Hepatocyte (in vitro differentiated cells): ENCODE measurements around the gene N4BP2L2. TPM values are rescaled to one million over a fixed set of nuclear protein-coding genes. Genes with fewer than 3 reads are reported as not detected.

Experiments
- DNase-seq: peaks from one replicate; pipeline ENCODE4 v3.0.0-alpha.2; 2016; ENCODE audit warnings: low spot score
- H2AFZ ChIP-seq: fragments of 200-600 bp; sonication (generic); 2 replicates; pipeline ENCODE4 v1.6.0; 2016; ENCODE audit warnings: antibody characterized with exemption, mild to moderate bottlenecking
- H3K27ac ChIP-seq: fragments of 200-600 bp; sonication (generic); 2 replicates; pipeline ENCODE4 v1.5.1; 2016; ENCODE audit warnings: mild to moderate bottlenecking
- H3K27me3 ChIP-seq: fragments of 200-600 bp; sonication (generic); 2 replicates; pipeline ENCODE4 v1.6.1; 2016
- H3K36me3 ChIP-seq: fragments of 200-600 bp; sonication (generic); replicated peaks from 2 replicates; pipeline ENCODE4 v1.5.1; 2016; ENCODE audit warnings: low read depth; ENCODE audit not compliant: insufficient read depth
- H3K4me1 ChIP-seq: fragments of 200-600 bp; sonication (generic); 2 replicates; pipeline ENCODE4 v1.5.1; 2016; ENCODE audit warnings: mild to moderate bottlenecking, moderate library complexity; ENCODE audit not compliant: insufficient read depth
- H3K4me2 ChIP-seq: fragments of 200-600 bp; sonication (generic); 2 replicates; pipeline ENCODE4 v1.6.0; 2016
- H3K4me3 ChIP-seq: fragments of 200-600 bp; sonication (generic); 2 replicates; pipeline ENCODE4 v1.5.1; 2016; ENCODE audit warnings: mild to moderate bottlenecking
- H3K79me2 ChIP-seq: fragments of 200-600 bp; sonication (generic); 2 replicates; pipeline ENCODE4 v1.6.0; 2017; ENCODE audit warnings: mild to moderate bottlenecking
- H3K9me2 ChIP-seq: fragments of 200-600 bp; sonication (generic); replicated peaks from 2 replicates; pipeline ENCODE4 v1.6.0; 2017; ENCODE audit warnings: mild to moderate bottlenecking; ENCODE audit not compliant: insufficient read depth
- H3K9me3 ChIP-seq: fragments of 200-600 bp; sonication (generic); 2 replicates; pipeline ENCODE4 v1.5.1; 2016; ENCODE audit warnings: low read depth, mild to moderate bottlenecking
- H4K20me1 ChIP-seq: fragments of 200-600 bp; sonication (generic); 2 replicates; pipeline ENCODE4 v1.6.0; 2016; ENCODE audit warnings: mild to moderate bottlenecking; ENCODE audit not compliant: insufficient read depth, poor library complexity, severe bottlenecking
- CTCF ChIP-seq: fragments of 200-600 bp; sonication (generic); IDR thresholded peaks from 2 replicates; pipeline ENCODE4 v1.5.1; 2016; ENCODE audit warnings: antibody characterized with exemption, mild to moderate bottlenecking; ENCODE audit not compliant: poor library complexity
- EZH2 ChIP-seq: fragments of 200-600 bp; sonication (generic); IDR thresholded peaks from 2 replicates; pipeline ENCODE4 v1.6.1; 2016; ENCODE audit warnings: antibody characterized with exemption, mild to moderate bottlenecking, borderline replicate concordance
- EZH2phosphoT487 ChIP-seq: fragments of 200-600 bp; sonication (generic); IDR thresholded peaks from one replicate; pipeline ENCODE4 v1.6.1; 2018; ENCODE audit warnings: antibody characterized with exemption, mild to moderate bottlenecking, low read depth, moderate library complexity; ENCODE audit not compliant: unreplicated experiment, severe bottlenecking
- WGBS: methylation state at CpG from one replicate; pipeline ENCODE4 v1.1.6; 2016; ENCODE audit warnings: low lambda C conversion rate; ENCODE audit errors: missing lambda C conversion rate; 5-methylcytosine and 5-hydroxymethylcytosine counted together
- polyA plus RNA-seq: library from polyadenylated mRNA; unstranded; fragments of >200 nt; fragmentation: Nextera tagmentation; extraction: Ambion mirVana; gene quantifications from 2 replicates; pipeline ENCODE4 v1.2.1, GENCODE V29; 2016
- total RNA-seq: library from RNA; depleted of rRNA; stranded (reverse); fragments of >200 nt; gene quantifications from 2 replicates; pipeline ENCODE4 v1.2.3, GENCODE V29; 2014

N4BP2L2 gene
- 106 and 138 TPM in 2 replicates for total RNA-seq
- polyA plus RNA-seq = 102 and 131 TPM in 2 replicates

- peak within 1 kb of the TSS; percentile 67 for H2AFZ ChIP-seq
- TF ChIP-seq CTCF (peak; percentile 61), EZH2phosphoT487 (no peak), EZH2 (no peak)
- H3K4me1 ChIP-seq = peaks cover 23% of the 10 kb centered on the region
- 2% methylated on average over 32 of the region's 32 CpGs for WGBS
- H3K27ac ChIP-seq = peak within 1 kb of the TSS; percentile 96
- peak; percentile 97 for DNase-seq
- no peaks in the 10 kb centered on the region for H3K27me3 ChIP-seq
- H3K36me3 ChIP-seq = no peaks in the 10 kb centered on the region
- H3K4me2 ChIP-seq = peak within 1 kb of the TSS; percentile 89
- peak within 1 kb of the TSS; percentile 50 for H3K4me3 ChIP-seq
- H3K9me2 ChIP-seq = no peaks in the 10 kb centered on the region
- peaks cover 45% of the 10 kb centered on the region for H3K79me2 ChIP-seq
- H4K20me1 ChIP-seq = no peaks in the 10 kb centered on the region
- no peaks in the 10 kb centered on the region for H3K9me3 ChIP-seq
Observed at GRCh38 chr13:32538621-32539246, at the start of gene N4BP2L2. Gene N4BP2L2, minus strand, starts transcription at chr13:32538795. Its CDS starts 1,768 bp downstream, at chr13:32537027.

GRCh38 chr13:32587811-32588170 is 49.2 kb upstream of the N4BP2L2 start:
- Histone ChIP-seq H3K4me3 (peak overlapping the region; percentile 59), H3K27me3 (no peaks in the 10 kb centered on the region), H3K9me3 (no peaks in the 10 kb centered on the region), H3K4me2 (peak overlapping the region; percentile 81), H4K20me1 (peaks cover 39% of the 10 kb centered on the region), H3K36me3 (no peaks in the 10 kb centered on the region), H3K9me2 (no peaks in the 10 kb centered on the region), H3K79me2 (peaks cover 53% of the 10 kb centered on the region), H2AFZ (peak overlapping the region; percentile 64), H3K27ac (peak overlapping the region; percentile 96), H3K4me1 (peaks cover 11% of the 10 kb centered on the region)
- no peak for TF ChIP-seq EZH2
- no peak for TF ChIP-seq CTCF
- no peak for TF ChIP-seq EZH2phosphoT487
- 4% methylated on average over 8 of the region's 8 CpGs for WGBS
- no peak for DNase-seq

- Histone ChIP-seq H3K79me2 (peaks cover 47% of the 10 kb centered on the region), H3K4me2 (peak overlapping the region; percentile 81), H4K20me1 (peaks cover 39% of the 10 kb centered on the region), H3K4me1 (peaks cover 11% of the 10 kb centered on the region), H3K4me3 (peak overlapping the region; percentile 59), H3K9me2 (no peaks in the 10 kb centered on the region), H3K9me3 (no peaks in the 10 kb centered on the region), H3K27ac (peak overlapping the region; percentile 96), H3K36me3 (no peaks in the 10 kb centered on the region), H3K27me3 (no peaks in the 10 kb centered on the region), H2AFZ (peak overlapping the region; percentile 64)
- no peak for TF ChIP-seq EZH2phosphoT487
- no peak for TF ChIP-seq CTCF
- TF ChIP-seq EZH2 = no peak
- peak; percentile 90 for DNase-seq
- WGBS = under 1% methylated on average over 35 of the region's 74 CpGs
Observed at GRCh38 chr13:32587011-32587810, 48.6 kb upstream of the N4BP2L2 start.
